H1 (cell line): Measurements from ENCODE around the gene FAM43B.

Experiments used
- EP300 ChIP-seq, 2 experiments: IDR thresholded peaks; 1 replicate in 1 of 2; 2 replicates in 1 of 2; pipeline ENCODE4 v1.6.1; 2011 to 2012; ENCODE audit warnings: low read depth in 2 of 2, low read length in 2 of 2, mild to moderate bottlenecking in 2 of 2, borderline replicate concordance in 1 of 2, inconsistent platforms in 1 of 2, moderate library complexity in 1 of 2
- SUZ12 ChIP-seq: fragments of 200-600 bp; sonication (generic); IDR thresholded peaks from 2 replicates; pipeline ENCODE4 v1.6.1; 2012; ENCODE audit warnings: mild to moderate bottlenecking, inconsistent platforms, low read length, moderate library complexity, mixed read lengths
- TAF1 ChIP-seq: IDR thresholded peaks from 2 replicates; pipeline ENCODE4 v1.6.1; 2011; ENCODE audit warnings: mild to moderate bottlenecking, low read depth, low read length
- TF ChIP-seq, protein P1 (sequence below), 3 experiments: IDR thresholded peaks; 1 replicate in 2 of 3; 2 replicates in 1 of 3; pipeline versions ENCODE4 v1.5.1 to v1.6.1; 2011; ENCODE audit warnings: low read length in 3 of 3, mild to moderate bottlenecking in 3 of 3, inconsistent platforms in 2 of 3, low read depth in 1 of 3, moderate library complexity in 1 of 3; ENCODE audit not compliant: insufficient read depth in 1 of 3; ENCODE audit errors: control extremely low read depth in 1 of 3

DNA sequence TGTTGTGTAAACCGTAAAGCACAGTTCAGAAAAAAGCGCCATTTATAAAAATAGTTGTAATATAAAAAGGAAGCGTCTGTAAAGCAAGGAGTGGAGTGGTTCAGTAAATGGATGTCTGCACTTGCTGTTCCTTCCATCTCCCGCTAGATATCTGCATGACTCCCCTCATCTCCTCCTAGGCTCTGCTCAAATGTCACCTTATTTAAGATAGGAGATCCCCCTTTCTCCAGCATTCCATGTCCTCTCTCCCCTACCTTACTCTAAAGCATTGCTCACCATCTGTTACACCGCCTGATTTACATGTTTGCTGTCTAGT is 45.2 kb upstream of the FAM43B start:
- TF ChIP-seq TAF1 (no peak), SUZ12 (no peak), EP300 (IDR thresholded peaks at IDR 0.05; ENCODE audit: borderline replicate concordance in 1 of 2, low read depth in 2 of 2, low read length in 2 of 2) (no peak)
- TF ChIP-seq, protein P1, sequence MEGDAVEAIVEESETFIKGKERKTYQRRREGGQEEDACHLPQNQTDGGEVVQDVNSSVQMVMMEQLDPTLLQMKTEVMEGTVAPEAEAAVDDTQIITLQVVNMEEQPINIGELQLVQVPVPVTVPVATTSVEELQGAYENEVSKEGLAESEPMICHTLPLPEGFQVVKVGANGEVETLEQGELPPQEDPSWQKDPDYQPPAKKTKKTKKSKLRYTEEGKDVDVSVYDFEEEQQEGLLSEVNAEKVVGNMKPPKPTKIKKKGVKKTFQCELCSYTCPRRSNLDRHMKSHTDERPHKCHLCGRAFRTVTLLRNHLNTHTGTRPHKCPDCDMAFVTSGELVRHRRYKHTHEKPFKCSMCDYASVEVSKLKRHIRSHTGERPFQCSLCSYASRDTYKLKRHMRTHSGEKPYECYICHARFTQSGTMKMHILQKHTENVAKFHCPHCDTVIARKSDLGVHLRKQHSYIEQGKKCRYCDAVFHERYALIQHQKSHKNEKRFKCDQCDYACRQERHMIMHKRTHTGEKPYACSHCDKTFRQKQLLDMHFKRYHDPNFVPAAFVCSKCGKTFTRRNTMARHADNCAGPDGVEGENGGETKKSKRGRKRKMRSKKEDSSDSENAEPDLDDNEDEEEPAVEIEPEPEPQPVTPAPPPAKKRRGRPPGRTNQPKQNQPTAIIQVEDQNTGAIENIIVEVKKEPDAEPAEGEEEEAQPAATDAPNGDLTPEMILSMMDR (IDR thresholded peaks at IDR 0.05; ENCODE audit: control extremely low read depth in 1 of 3, insufficient read depth in 1 of 3, low read depth in 1 of 3, low read length in 3 of 3), result no peak
